ENCODE results near the gene SPATS2.

- TF ChIP-seq POLR2A (IDR thresholded peaks at IDR 0.05; ENCODE audit: borderline replicate concordance, extremely low read depth, insufficient read depth, insufficient read length), result no peak
- no peak for TF ChIP-seq CTCF (IDR thresholded peaks at IDR 0.05 in 2 of 3, conservative IDR thresholded peaks at IDR 0.05 in 1 of 3; ENCODE audit: borderline replicate concordance in 1 of 3, insufficient read depth in 1 of 3, low read depth in 2 of 3, low read length in 2 of 3)
- TF ChIP-seq YY1 (IDR thresholded peaks at IDR 0.05; ENCODE audit: extremely low read depth, insufficient replicate concordance, low read depth, low read length), result no peak
- TF ChIP-seq FOSL1 (IDR thresholded peaks at IDR 0.05; ENCODE audit: low read depth), result no peak
- no peak for TF ChIP-seq MAX (IDR thresholded peaks at IDR 0.05)
- no peak for TF ChIP-seq RAD21 (IDR thresholded peaks at IDR 0.05; ENCODE audit: low read depth)
- no peak for TF ChIP-seq ATF3 (IDR thresholded peaks at IDR 0.05)
Measured at GRCh38 chr12:49543221-49543913, 176.1 kb downstream of the SPATS2 start.
